ENCODE measurements around the gene ABAT.

DNA sequence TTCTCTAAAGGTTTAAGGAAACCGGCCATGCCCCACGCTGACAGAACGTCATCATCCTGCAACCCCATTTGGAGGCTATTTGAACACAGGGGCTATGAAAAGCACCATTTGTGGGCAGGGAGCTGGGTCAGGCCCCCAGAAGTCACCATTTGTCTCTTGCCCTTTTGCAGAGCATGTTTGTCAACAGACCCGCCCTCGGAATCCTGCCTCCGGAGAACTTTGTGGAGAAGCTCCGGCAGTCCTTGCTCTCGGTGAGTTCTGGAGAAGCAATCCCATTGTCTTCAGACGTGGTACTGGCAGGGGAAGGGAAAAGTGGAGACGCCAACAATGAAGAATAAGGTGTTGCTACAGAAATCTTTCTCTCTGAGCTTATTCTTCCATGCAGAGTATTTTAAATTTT lies 89.5 kb downstream of the ABAT start:
- no peak for TF ChIP-seq CTCF (IDR thresholded peaks at IDR 0.05; ENCODE audit: control extremely low read depth in 1 of 3, insufficient read depth in 1 of 3, low read depth in 1 of 3, low read length in 3 of 3)
- TF ChIP-seq EGR1 (IDR thresholded peaks at IDR 0.05; ENCODE audit: borderline replicate concordance, low read depth, low read length): no peak
